IPS-NIHi11 (cell line): ENCODE measurements around the gene CHRM4.

ENCODE experiments used
- DNase-seq: peaks from one replicate; pipeline ENCODE4 v3.0.0; 2012; ENCODE audit warnings: mixed read lengths, low spot score

The CHRM4 gene

DNA sequence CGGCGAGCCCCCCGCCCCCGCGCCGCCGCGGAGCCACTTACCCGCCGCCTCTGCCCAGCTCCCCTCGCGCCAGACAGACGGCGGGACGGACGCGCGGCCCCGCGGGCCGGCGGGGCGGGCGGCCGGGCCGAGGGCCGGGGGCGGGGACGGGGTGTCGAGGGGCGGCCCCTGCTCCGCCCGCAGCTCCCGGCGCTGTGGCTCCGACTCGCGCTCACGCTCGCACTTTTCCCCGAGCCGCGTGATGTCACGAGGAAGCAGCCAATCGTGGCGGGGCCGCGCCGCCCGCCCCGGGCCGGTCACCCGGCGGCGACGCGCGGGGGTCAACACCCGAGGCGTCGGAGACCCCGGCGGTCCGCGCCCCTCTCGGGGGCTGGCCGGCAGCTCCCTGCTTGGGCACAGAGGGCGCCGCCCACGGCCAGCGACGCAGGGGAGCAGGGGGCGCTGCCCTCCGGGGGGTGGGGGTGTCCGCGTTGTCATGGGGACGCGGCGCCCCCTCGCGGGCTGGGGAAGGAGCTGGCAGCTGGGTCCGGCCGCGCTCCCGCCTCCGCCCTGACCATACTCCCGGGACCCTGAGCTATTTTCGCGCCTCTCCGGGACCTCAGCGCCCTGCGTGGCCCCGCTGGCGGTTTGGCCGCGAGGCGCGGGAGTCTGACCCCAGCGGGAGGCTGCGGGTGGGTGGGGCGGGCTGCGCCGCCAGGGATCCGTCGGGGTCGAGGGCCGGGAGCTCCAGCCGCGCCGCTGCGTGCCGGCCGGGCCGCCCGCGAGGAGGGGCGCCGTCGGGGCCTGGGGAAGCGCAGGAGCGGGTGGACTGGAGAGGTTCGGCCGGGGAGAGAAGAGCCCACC lies at the start of gene CHRM4:
Gene CHRM4, minus strand, starts transcription at position 199 of the 843 bp plus-strand sequence. CDS start 5,219 bp downstream, outside the sequence.
- peak; percentile 84 for DNase-seq

DNA sequence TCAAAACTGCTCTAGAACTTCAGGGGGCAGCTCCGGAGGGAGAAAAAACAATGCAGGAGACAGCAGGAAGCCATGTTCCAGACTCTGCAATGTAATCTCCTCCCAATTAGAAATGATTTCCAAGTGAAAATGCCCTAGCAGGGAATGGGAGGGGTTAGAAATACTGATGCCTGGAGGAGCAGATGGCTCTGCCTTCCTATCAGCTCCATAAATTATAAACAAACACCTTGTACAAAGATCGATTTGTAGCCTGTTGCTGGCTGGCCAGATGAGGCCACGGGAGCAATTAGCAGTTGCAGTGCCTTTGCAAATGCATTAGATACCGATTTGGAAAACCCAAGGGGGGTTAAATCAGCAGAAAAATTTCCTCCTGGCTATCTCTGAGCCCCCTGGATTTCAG lies 46.6 kb upstream of the CHRM4 start:
- no peak for DNase-seq

DNA sequence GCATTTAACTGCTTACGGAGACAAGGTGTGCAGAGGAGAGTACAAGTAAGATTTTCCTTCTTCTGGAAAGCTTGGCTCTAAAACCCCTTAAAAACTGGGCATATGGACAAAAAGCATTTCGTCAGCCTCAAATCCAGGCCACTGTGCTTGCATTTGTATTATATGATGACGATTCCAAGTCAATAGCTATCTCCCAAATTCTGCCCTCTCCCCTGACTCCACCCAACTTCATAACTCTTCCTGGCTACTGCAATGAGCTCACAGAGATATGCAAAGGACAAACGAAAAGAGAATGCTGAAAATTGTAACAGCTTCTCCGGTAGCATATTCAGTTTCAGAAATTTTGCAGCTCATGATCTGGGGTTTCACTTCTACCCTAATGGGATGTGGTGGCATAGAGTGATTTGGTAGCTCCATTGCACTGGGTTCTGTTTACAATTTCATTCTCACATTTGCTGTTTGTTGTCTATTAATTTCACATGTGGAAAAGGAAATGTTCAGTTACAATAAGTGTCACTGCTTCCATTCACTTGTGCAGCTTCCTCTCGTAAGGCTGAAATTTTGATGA lies 45.6 kb upstream of the CHRM4 start:
- DNase-seq = no peak

DNA sequence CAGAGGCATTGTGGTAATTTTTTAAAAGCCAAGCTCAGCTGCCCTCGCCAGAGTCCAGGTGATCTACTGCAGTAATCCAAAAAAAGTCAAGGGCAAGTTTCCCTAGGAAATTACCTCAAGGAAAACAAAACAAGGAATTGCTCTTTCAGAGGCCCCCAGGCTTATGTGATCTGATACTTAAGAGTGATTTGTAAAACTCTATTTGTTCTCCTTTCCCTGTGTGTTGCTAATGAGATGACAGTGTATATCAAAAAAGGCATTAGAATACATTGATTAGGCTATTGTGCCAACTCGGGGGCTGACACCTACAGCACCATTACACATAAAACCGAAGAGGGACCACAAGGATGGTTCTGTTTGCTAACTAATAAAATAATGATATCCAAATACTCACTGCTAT lies 44.5 kb upstream of the CHRM4 start:
- DNase-seq = no peak

GRCh38 chr11:46435679-46436078 lies 44.1 kb upstream of the CHRM4 start:
- no peak for DNase-seq

GRCh38 chr11:46431211-46431610 lies 39.6 kb upstream of the CHRM4 start:
- no peak for DNase-seq

DNA sequence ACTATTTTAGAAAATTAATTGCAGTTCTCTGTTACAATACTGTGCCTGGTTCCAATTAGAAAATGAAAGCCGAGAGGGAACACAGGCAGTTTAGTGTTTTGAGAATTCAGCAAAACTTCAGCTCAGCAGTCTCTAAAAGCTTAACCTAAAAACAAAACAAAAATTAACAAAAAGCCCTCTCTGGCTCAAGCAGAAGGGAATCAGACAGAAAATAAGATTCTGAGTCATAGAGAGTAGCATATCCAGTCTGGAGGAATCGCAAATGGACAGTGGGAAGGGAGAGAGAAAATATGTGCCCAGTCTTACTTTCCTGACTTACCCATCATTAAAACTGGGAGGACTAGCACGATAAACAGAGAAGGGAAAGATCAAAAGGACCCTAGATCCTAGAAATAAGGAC lies 38.1 kb upstream of the CHRM4 start:
- no peak for DNase-seq

- no peak for DNase-seq
These were observed 35.8 kb upstream of the CHRM4 start for GRCh38 chr11:46427364-46427763.

DNA sequence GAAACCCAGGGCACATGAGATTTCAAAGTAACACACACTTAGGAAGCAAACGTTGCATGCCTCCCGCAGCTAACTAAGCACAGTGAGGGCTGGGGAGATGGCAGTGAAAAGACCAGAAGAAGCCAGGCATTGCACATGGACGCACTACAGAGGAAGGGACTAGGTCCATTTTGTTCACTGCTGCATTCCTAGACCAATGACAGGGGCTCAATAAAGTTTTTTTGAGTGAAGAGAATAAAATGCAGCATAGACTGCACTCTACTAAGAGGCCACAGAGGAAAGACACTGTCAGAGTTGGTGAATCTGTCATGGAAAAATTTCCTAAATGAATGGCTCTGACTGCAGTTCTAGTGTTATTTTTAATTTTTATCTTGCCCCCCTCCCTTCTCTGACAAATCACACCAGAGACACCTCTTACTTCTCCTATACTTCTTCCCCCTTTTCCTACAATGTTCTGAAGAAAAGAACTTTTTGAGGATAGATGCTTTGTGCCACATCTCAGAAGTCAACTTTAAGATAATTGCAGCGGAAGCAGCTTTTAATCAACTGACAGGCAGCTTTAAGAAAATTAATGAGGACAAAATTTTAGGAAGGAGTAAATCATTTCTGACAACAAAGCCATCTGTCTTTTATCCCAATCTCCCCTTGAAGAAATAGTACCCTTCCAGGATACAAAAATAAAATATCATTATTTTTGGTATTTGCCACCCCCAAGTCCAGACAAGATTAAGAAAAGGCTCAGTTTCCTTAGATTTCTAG lies 34.8 kb upstream of the CHRM4 start:
- DNase-seq = no peak

DNA sequence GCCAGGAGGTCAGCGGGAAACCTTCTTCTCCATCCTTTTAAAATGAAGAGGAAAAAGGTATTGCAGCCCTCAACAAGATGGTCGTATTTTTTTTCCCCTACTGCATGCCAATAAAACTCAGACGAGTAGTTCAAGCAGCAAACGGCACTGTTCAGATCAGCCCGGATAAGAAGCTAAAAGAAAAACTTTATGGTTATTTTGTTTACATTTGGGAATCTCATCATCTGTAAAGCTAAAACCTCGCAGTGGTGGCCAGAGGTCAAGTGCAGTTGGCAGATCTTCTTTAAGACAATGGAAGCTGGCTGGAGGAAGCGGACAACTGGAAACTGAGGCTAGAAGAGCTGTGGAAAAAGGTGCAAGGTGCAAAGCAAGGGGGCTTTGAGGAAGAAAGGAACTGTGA lies 31.0 kb upstream of the CHRM4 start:
- no peak for DNase-seq

DNA sequence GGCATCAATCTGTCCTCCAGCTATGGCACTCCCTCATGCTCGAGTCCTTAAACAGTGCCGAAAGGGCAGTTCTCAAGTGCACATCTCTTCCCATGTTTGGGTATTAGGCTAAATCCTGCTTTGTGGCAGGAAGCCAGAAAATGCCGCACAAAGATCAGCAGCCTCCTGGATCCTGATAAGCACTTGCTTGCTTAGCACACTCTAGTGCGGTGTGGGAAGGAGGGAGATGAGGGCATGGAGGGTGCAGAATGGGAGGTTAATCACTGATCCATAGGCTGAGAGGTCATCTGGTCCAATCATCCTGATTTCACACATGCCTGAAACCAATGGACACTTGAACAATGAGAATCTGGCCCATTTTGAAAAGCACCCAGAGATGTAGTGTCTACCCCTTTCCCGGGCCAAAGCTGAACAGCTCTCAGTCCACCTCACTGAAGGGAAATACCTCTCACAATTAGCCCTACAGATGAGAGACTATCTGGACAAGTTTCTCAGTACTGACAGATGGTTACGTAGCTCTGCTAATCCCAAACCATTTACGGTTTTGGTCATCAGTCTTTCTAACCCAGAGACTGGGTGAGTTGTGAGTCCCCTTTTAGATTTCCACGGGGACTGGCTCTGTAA lies 29.8 kb upstream of the CHRM4 start:
- no peak for DNase-seq

DNA sequence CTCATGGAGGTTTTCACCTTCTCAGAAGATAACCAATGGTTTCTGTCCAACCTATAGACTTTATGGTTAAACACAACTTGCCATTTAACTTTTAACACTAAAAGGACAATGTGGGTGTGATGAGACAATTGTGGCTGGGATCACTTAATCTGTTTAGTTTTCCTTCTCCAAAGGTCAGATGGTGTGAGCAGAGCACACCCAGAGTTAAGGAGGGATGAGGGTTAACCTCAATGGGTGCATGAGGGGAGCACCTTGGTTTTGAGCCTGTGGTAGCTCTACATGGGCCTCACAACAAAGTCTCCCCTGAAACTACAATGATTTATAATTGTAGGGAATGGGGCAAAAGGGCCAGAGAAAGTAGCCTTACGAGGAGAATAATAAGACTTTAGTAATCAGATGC lies 28.9 kb upstream of the CHRM4 start:
- DNase-seq = no peak

- peak; percentile 44 for DNase-seq
These were observed 27.2 kb upstream of the CHRM4 start for GRCh38 chr11:46418751-46419150.

DNA sequence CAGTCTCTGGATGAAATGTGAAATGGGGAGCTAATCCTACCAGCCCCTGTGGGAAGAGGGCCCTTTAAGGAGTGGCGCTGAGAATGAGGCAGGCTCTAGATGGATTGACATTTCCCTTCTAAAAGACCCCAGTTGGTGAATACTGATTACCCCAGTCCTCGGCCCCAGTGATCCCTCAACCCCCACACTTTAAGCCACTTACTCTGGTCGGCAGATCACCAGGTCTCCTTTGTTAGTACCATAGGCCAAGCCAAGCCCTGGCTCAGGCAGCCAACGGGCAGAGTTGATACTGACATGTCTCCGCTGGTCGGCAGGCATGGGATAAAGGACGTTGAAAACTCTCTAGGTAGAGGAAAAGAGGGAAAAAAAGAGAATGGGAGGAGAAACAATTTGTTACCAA lies 26.1 kb upstream of the CHRM4 start:
- DNase-seq = peak; percentile 26

DNA sequence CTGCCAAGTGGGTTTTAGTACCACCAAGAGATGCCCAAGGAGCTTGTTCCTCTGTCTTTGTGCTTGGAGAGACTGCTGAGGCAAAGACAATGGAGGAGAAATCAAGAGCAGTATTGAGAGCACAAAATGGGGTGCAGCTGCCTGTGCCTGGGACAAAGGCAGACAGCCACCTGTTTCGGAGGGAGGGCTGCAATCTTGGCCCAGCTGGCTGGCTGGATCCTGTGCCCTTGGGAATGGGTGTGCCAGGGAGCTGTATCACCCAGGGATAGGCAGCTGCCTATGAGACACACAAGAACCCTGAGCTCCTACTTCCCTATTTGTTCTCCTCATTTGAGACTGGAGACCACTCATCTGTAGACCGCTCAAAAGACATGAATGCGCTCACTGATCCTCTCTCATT lies 23.3 kb upstream of the CHRM4 start:
- DNase-seq = no peak

DNA sequence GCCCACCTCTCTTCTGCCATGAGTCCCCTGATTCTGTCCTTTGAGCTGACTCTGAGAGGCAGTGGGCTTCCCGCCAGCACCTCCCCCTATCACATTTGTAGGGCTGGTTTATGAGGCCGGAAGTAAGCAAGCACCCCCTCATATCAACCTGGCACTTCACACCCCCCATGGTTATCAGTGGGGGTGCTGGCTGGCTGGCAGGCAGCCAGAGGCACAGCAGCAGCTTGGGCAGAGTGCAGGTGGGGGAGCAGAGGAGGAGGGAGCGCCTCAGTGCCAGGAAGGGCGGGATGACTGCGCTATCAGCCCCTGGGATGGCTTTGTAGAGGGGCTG lies 22.9 kb upstream of the CHRM4 start:
- no peak for DNase-seq

GRCh38 chr11:46413760-46414465 lies 22.3 kb upstream of the CHRM4 start:
- DNase-seq = no peak

DNA sequence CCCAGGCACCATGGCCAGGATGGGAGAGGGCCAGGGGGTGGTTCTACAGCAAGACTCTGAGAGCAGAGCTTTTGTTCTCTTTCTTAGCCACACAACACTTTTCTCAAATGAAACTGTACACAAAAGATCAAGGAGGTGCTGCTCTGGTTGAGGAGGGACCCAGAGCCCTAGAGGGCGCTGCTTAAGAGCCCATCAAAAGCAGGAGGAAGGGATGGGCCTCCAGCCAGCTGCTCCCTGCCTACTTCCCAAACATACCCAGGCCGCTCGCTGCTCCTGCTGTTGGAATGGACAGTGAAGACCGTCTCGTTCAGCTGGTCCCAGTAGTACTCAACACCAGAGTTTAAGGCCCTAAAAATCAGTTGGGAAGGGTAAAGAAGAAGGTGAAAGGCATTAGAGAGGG lies 18.4 kb upstream of the CHRM4 start:
- DNase-seq = peak; percentile 69

DNA sequence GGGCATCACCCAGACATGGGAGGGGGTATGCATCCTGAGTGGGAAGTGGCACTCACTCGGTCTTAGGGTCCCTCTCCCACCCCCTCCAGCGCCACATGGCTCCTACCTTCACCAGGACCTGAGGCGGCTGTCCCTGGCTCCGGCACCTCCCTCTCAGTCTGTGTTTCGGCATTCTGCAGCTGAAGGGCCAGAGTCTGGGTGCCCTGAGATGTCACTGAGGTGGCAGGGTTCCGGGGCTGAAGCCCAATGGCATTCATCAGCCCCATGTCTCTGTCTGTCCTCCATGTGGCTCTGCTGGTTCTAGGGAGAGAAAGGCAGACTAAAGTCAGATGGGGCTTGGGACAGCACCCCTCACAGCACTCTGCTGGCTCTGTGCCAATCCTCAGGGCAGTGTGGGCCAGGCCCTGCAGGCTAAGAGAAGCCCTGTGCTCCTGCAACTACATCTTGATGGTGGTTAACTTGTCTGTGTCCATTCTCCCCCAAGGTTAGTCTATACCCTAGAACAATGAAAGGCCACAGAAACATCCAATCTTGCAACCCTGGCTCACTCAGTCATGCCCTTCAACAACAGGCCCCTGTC lies 16.9 kb upstream of the CHRM4 start:
- DNase-seq = no peak

DNA sequence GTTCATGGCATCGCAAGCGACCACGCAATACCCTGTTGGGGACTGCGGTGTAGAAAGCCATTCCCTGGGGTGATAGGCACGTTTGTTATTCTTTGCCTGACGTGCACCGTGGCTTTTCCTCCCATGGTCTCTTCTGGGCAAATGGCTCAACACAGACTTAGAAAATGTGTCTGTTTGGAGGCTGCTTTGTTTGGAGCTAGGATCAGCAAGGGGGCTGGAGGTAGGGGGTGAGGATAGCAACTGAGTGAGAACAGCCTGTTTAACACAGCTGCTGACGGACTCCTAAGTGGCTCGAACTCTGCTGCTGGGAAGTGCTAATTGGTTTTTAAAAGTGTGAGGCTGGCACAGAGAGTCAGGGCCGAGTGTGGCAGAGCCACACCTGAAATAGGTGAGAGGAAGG lies 16.1 kb upstream of the CHRM4 start:
- no peak for DNase-seq

GRCh38 chr11:46404476-46405017 lies 13.0 kb upstream of the CHRM4 start:
- no peak for DNase-seq
